Stimulated activated CD8-positive, alpha-beta memory T cell treated with anti-CD3 and anti-CD28 coated beads, Interleukin-7, amount 100 ng/mL, for 4 hours (primary cell): ENCODE results near the gene ARAP2.

Source experiments
- DNase-seq, 2 donors: peaks; one replicate each; pipeline ENCODE4 v3.0.0-alpha.2; 2020; ENCODE audit warnings: low read depth in 2 of 2

ARAP2 gene

GRCh38 chr4:36128689-36129088 is 115.6 kb downstream of the ARAP2 start:
- no peak for DNase-seq

DNA sequence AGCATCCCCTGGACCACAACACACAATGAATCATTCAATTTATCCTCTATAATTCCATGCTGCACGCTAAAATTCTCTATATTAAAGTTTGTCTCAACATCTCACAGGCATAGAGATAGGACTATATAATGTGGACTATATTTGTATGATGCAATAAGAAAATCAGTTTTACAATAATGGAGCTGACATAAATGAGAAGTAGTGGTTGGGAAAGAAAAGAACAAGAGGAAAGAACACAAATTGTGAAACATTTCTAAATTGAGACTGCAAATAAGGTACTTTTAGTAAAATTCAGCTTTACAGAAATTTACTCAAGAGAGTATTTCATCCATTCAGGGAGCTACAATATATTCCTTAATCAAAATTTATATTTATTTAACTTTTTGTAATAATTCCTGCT is 120.4 kb downstream of the ARAP2 start:
- no peak for DNase-seq

DNA sequence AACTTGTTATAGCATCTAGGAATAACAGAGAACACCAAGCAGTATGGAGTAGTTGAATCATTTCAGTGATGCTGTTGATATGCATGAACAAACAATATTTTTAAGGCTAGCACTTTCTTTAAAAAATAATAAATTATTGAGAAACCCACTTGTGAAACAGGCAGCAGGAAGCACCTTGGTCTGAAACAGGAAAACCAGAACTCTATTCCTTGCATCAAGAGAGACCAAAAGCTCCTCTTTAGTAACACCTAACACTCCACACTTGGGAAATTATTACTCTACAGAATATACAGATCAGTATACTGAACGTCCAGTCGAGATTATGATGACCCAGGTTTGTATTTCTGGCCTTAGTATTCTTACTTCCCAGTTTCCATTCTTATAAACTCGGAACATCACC is 129.0 kb downstream of the ARAP2 start:
- no peak for DNase-seq

- DNase-seq, result no peak
Measured at GRCh38 chr4:36111172-36111571, 133.1 kb downstream of the ARAP2 start.

DNA sequence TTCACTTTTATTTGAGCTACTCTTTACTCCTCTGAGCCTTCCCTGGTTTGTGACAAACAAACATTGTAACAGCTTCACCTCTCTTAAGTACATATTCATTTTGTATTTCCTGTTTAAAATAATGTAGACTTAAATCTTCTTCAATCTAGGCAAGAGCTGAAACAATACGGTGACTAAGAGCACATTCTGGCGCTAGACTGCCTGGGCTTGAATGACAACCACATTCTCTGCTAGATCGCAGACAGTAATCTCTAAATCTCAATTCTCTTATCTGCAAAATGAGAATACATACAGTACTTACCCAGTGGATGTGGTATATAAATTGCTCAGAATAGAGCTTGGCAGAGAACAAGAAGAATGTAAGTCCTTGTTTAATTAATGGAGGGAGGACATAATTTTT is 144.8 kb downstream of the ARAP2 start:
- DNase-seq, result no peak

- no peak for DNase-seq
Measured at GRCh38 chr4:36094995-36095394, 149.3 kb downstream of the ARAP2 start.

GRCh38 chr4:36091997-36092396 is 152.3 kb downstream of the ARAP2 start:
- DNase-seq, result no peak

- no peak for DNase-seq
Measured at GRCh38 chr4:36088542-36088941, 155.8 kb downstream of the ARAP2 start.

GRCh38 chr4:36086261-36086786 is 158.0 kb downstream of the ARAP2 start:
- DNase-seq, result no peak

DNA sequence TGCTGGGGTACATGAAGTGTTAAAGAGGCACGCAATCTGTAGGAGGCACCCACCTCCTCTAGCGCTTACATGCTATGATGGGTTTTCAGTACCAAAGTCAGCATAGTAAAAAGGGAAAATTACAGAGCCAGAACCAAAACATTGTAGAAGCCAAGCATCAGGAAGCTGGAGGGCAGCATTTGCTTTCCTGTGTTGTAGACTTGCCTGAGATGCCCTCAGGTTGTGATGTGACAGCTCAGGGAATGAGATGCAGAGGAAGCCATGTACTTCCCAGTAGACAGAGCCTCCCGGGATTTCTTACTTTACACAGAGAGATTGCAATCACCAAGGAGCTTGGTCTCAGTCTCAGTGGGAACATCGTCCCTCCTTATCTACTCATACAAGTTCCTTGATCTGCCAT is 161.5 kb downstream of the ARAP2 start:
- DNase-seq, result no peak

GRCh38 chr4:36081185-36081584 is 163.1 kb downstream of the ARAP2 start:
- DNase-seq, result no peak

GRCh38 chr4:36079666-36080065 is 164.6 kb downstream of the ARAP2 start:
- no peak for DNase-seq

DNA sequence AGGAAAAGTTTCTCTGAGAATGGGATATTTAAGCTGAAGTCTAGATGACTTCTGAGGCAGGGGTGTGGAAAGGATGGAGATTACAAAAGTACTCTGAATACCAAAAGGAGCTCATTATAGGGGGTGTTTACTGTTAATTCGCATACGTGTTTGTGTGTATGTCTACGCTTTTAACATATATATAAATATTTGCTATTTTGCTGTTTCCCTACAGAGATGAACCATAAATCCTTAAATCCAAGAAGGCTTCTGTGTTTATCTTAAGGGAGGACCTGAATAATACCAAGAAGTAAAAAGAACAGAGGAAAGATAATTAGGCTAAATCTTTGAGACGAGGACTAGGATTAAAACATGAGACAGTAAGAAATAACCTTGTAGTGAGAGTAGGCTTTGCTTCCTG is 166.0 kb downstream of the ARAP2 start:
- no peak for DNase-seq

DNA sequence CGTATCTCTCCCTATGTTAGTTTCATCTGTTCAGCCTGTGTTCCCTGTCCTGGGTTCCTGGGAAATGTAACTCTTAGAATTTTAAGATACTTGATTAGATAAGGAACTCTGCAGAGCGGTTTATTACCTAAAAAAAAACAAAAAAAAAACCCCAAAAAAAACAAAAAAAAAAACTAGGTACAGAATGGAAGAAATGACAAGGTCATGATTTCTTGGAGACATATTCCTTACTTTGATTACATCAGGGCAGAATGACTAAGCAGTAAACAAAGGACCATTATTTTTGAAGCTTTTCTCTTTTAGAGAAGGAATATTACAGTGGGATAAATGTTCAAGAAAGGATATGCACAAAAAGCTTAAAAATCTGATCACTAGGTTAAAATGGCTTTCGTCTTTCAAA is 171.8 kb downstream of the ARAP2 start:
- no peak for DNase-seq

- DNase-seq, result no peak
Measured at GRCh38 chr4:36067116-36067515, 177.2 kb downstream of the ARAP2 start.

DNA sequence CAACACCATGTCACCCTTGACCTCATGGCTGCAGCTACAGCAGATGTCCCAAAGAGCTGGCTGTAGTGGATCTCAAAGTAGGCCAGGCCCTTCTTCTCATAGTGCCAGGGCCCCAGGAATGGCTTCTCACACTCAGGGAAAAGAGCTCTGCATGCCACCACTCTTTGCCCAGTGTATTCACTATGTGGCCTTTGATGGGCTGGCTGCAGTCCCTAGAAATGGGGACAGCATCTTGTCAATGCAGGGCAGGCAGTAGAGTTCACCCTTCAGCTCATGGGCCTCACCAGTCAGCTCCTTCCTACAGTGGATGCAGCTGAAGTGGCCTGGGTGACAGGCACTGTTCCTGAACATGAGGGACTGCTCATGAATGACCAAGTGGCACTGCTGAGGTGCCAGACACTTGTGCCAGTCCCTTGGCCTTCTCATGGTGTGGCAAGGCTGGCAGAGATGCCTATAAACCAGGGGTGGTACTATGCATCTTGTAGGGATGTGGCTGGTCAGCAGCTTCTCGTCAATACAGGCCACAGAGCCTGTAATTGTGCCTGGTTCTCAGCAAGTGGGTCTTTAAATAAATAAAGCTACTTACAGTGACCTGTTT is 178.9 kb downstream of the ARAP2 start:
- no peak for DNase-seq

- DNase-seq, result no peak
Measured at GRCh38 chr4:36064117-36064516, 180.2 kb downstream of the ARAP2 start.

DNA sequence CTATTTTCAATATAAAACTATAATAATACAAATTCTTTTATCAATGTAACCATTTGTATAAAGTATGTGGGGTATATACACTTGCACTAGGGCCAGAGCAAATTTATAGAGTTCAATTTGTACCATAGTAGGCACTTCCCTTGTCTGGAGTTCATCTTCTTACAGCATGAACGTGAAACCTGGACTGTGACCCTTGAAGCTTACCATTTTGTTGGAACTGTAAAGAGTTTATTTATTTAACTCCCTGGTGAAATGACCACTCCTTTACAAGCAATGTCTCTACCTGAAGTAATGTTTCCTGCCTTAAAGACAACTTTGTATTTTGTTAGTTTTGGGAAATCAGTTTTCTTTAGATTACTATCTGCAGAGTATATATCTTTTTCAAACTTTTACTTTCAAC is 188.2 kb downstream of the ARAP2 start:
- DNase-seq, result no peak

GRCh38 chr4:36054694-36055422 is 189.5 kb downstream of the ARAP2 start:
- DNase-seq, result no peak

- DNase-seq, result no peak
Measured at GRCh38 chr4:36053930-36054329, 190.4 kb downstream of the ARAP2 start.

- DNase-seq, result no peak
Measured at GRCh38 chr4:36051634-36052033, 192.7 kb downstream of the ARAP2 start.

DNA sequence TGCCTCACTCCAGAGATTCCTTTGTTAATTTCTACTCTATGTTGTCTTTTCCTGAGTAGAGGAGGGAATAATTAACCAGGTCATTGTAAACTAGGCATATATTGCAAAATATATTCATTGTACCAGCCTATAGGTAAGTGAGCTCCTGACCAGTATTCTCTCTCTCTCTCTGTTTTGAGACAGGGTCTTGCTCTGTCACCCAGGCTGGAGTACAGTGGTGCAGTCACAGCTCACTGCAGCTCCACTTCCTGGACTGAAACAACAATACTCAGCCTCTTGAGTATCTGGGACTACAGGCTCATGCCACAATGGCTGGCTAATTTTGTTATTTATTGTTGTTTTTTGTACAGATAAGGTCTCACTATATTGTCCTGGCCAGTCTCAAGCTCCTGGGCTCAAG is 198.3 kb downstream of the ARAP2 start:
- DNase-seq, result no peak

- DNase-seq, result no peak
Measured at GRCh38 chr4:36043901-36044300, 200.4 kb downstream of the ARAP2 start.

GRCh38 chr4:36043241-36043640 is 201.1 kb downstream of the ARAP2 start:
- DNase-seq, result no peak
